Activated CD4-positive, alpha-beta memory T cell treated with anti-CD3 and anti-CD28 coated beads for 36 hours (primary cell): ENCODE results near the gene GATD1. TPM values are rescaled to one million over a fixed set of nuclear protein-coding genes. Genes with fewer than 3 reads are reported as not detected.

ENCODE experiments used
- CTCF ChIA-PET: fragments of 350-600 bp; sonication (Branson Sonifier 250); formaldehyde crosslinking; loops from one replicate; lab custom pipeline; 2021; ENCODE audit warnings: antibody characterized with exemption, inconsistent platforms; lab: Charles Lee
- POLR2A ChIA-PET: fragments of 350-600 bp; sonication (Branson Sonifier 250); formaldehyde crosslinking; loops from one replicate; lab custom pipeline; 2021; ENCODE audit warnings: antibody characterized with exemption; lab: Charles Lee
- DNase-seq: peaks from one replicate; pipeline ENCODE4 v3.0.0-alpha.2; 2020
- H3K27ac Mint-ChIP-seq: one replicate; pipeline ENCODE4 v1.8.0; 2021; ENCODE audit warnings: mixed read lengths
- H3K27me3 Mint-ChIP-seq: one replicate; pipeline ENCODE4 v1.8.0; 2021; ENCODE audit warnings: mixed read lengths
- H3K36me3 Mint-ChIP-seq: one replicate; pipeline ENCODE4 v1.8.0; 2021; ENCODE audit warnings: mixed read lengths
- H3K4me1 Mint-ChIP-seq: one replicate; pipeline ENCODE4 v1.8.0; 2021; ENCODE audit warnings: low read depth, mixed read lengths
- H3K4me3 Mint-ChIP-seq: one replicate; pipeline ENCODE4 v1.8.0; 2021; ENCODE audit warnings: mild to moderate bottlenecking, mixed read lengths
- H3K9me3 Mint-ChIP-seq: one replicate; pipeline ENCODE4 v1.8.0; 2021; ENCODE audit warnings: mixed read lengths
- intact Hi-C: fragments of 100-400 bp; cut with micrococcal nuclease; formaldehyde crosslinking; loops from one replicate; pipeline ENCODE4 v1.15.1; 2023
- total RNA-seq, 2 experiments: library from RNA; stranded (reverse); gene quantifications; one replicate each; pipeline ENCODE4 v1.2.3, GENCODE V29; 2021

The GATD1 gene
- total RNA-seq, 2 experiments from 2014 or later: 36.6 to 39.1 TPM

- Mint-ChIP-seq H3K4me1 (peaks cover 16% of the 10 kb centered on the region), H3K27me3 (no peaks in the 10 kb centered on the region), H3K9me3 (no peaks in the 10 kb centered on the region), H3K27ac (no peak overlapping the region), H3K36me3 (peaks cover 24% of the 10 kb centered on the region), H3K4me3 (no peak overlapping the region)
- DNase-seq: no peak
- ChIA-PET POLR2A (interaction anchor here (0.8 to 1.1 kb wide), 2 partner anchors 40 to 56 kb away, joined by 3 read pairs; partner anchors contain the start of gene PNPLA2), CTCF (interaction anchor here (0.8 to 1.8 kb wide), 3 partner anchors 36 to 80 kb away, joined by 3 to 4 read pairs (median 3); no protein-coding TSS in a partner anchor)
- intact Hi-C loops: no loop called here
These were observed 14.2 kb downstream of the GATD1 start for GRCh38 chr11:763073-763463.

DNA sequence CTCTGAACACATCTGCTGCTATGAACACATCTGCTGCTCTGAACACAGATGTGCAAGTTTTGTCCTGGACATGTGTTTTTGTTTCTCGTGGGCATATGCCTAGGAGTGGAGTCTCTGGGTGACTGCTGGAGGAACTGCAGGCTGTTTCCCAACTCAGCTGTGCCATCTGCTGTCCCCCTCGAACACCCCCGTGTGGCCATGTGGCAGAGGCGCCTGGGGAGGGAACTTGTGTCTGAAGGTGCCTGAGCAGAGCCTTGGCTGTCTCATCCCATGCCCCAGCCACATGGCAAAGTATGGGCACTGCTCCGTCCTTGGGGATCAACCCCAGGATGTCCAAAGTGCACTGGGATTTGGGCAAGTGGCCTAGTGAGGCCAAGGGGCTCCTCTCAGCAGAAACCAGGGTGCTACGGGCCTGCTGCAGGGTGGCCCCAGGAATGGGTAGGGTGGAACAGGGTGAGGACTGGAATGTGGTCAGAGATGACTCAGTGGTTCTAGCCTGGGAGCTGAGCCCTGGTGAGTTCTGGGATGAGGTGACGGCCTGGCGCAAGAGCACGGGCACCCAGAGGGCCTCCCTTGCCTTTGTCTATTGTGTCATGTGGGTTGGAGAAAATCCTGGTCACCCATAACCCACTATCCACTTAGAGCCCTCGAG lies 14.7 kb downstream of the GATD1 start:
- peaks cover 16% of the 10 kb centered on the region for H3K4me1 Mint-ChIP-seq
- no peaks in the 10 kb centered on the region for H3K27me3 Mint-ChIP-seq
- no peak overlapping the region for H3K4me3 Mint-ChIP-seq
- CTCF ChIA-PET: interaction anchor here (1.9 kb wide), 1 partner anchor 14 kb away, joined by 7 read pairs; no protein-coding TSS in a partner anchor
- peak; percentile 30 for DNase-seq
- intact Hi-C loops: no loop called here
- peaks cover 26% of the 10 kb centered on the region for H3K36me3 Mint-ChIP-seq
- POLR2A ChIA-PET: interaction anchor here (1.1 to 1.4 kb wide), 2 partner anchors 15 to 57 kb away, joined by 3 to 4 read pairs; partner anchors contain the start of genes PNPLA2 and TALDO1
- H3K9me3 Mint-ChIP-seq: no peaks in the 10 kb centered on the region
- H3K27ac Mint-ChIP-seq: no peak overlapping the region

DNA sequence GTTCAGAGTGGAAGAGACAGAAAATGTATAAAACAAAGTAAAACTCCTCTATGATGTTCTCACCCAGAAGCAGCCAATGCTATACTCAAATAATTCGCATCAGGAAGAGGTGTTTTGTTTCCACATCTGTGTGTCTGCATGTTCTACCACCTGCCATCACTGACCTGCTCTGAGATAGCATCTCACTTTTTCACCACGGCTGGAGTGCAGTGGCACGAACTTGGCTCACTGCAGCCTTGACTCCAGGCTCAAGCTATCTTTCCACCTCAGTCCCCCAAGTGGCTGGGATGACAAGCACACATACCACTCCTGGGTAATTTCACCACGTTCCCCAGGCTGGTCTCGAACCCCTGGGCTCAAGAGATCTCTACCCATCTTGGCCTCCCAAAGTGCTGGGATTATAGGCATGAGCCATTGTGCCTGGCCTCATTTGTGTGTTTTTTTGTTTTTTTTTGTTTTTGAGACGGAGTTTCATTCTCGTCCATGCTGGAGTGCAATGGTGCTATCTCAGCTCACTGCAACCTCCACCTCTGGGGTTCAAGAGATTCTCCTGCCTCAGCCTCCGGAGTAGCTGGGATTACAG lies 15.7 kb downstream of the GATD1 start:
- ChIA-PET CTCF (interaction anchor here (1.9 kb wide), 1 partner anchor 13 kb away, joined by 7 read pairs; no protein-coding TSS in a partner anchor), POLR2A (interaction anchor here (1.4 kb wide), 1 partner anchor 14 kb away, joined by 4 read pairs; the partner anchor contains the start of gene TALDO1)
- Mint-ChIP-seq H3K9me3 (no peaks in the 10 kb centered on the region), H3K4me1 (peaks cover 10% of the 10 kb centered on the region), H3K27me3 (no peaks in the 10 kb centered on the region), H3K4me3 (no peak overlapping the region), H3K36me3 (peaks cover 28% of the 10 kb centered on the region), H3K27ac (peak overlapping the region; percentile 18)
- intact Hi-C loops: no loop called here
- no peak for DNase-seq

- Mint-ChIP-seq H3K4me3 (no peak overlapping the region), H3K9me3 (no peaks in the 10 kb centered on the region), H3K27me3 (no peaks in the 10 kb centered on the region), H3K36me3 (peaks cover 28% of the 10 kb centered on the region), H3K27ac (no peak overlapping the region), H3K4me1 (peaks cover 2% of the 10 kb centered on the region)
- intact Hi-C loops: no loop called here
- ChIA-PET CTCF (interaction anchor here (1.0 to 1.2 kb wide), 2 partner anchors 33 to 242 kb away, joined by 3 to 4 read pairs; no protein-coding TSS in a partner anchor), POLR2A (no interaction called here)
- no peak for DNase-seq
These were observed 17.1 kb downstream of the GATD1 start for GRCh38 chr11:760236-760635.

DNA sequence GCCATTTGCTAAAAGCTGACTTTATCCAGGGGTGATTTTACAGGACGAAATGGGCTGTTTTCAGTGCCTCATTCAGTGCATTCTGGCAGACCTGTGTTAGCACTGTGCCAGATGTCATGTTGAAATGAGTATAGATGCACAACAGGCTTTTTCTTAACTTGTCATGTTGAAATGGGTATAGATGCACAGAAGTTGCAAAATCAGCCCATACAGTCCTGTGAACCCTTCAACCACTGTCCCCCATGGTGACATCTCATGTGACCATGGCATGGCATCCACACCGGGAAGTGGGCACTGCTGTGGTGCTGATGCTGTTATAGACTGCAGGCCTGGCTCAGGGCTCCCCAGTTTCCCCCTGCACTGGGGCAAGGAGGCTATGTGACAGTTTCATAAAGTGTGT lies 27.6 kb downstream of the GATD1 start:
- ChIA-PET CTCF (no interaction called here), POLR2A (no interaction called here)
- intact Hi-C loops: no loop called here
- Mint-ChIP-seq H3K36me3 (peaks cover 8% of the 10 kb centered on the region), H3K27ac (peak overlapping the region; percentile 33), H3K4me1 (peaks cover 17% of the 10 kb centered on the region), H3K27me3 (no peaks in the 10 kb centered on the region), H3K9me3 (no peaks in the 10 kb centered on the region), H3K4me3 (peak overlapping the region; percentile 26)
- DNase-seq: no peak

- ChIA-PET CTCF (interaction anchor here (1.4 to 3.6 kb wide), 3 partner anchors 14 to 193 kb away, joined by 5 to 16 read pairs (median 7); no protein-coding TSS in a partner anchor), POLR2A (interaction anchor here (0.6 to 2.9 kb wide), 8 partner anchors 9 to 55 kb away, joined by 3 to 13 read pairs (median 3); partner anchors contain the start of gene CEND1)
- Mint-ChIP-seq H3K4me1 (peaks cover 17% of the 10 kb centered on the region), H3K4me3 (peak overlapping the region; percentile 81), H3K36me3 (peaks cover 8% of the 10 kb centered on the region), H3K9me3 (no peaks in the 10 kb centered on the region), H3K27me3 (no peaks in the 10 kb centered on the region), H3K27ac (peak overlapping the region; percentile 54)
- no peak for DNase-seq
- intact Hi-C loops: no loop called here
These were observed 29.3 kb downstream of the GATD1 start for GRCh38 chr11:748007-748359.

- H3K4me3 Mint-ChIP-seq: peak within 1 kb of the TSS; percentile 81
- no peaks in the 10 kb centered on the region for H3K27me3 Mint-ChIP-seq
- DNase-seq: peak; percentile 92
- CTCF ChIA-PET: interaction anchor here (0.8 to 3.6 kb wide), 5 partner anchors 12 to 193 kb away, joined by 3 to 16 read pairs (median 5); no protein-coding TSS in a partner anchor
- H3K36me3 Mint-ChIP-seq: peaks cover 3% of the 10 kb centered on the region
- intact Hi-C loops: loop anchor here (1.0 to 2.0 kb wide), 3 partner anchors 21 to 52 kb away; partner anchors contain the start of genes DEAF1 and TMEM80
- peaks cover 17% of the 10 kb centered on the region for H3K4me1 Mint-ChIP-seq
- H3K27ac Mint-ChIP-seq: peak within 1 kb of the TSS; percentile 54
- POLR2A ChIA-PET: interaction anchor here (0.5 to 2.9 kb wide), 9 partner anchors 9 to 220 kb away, joined by 3 to 13 read pairs (median 4); no protein-coding TSS in a partner anchor
- no peaks in the 10 kb centered on the region for H3K9me3 Mint-ChIP-seq
These were observed 29.9 kb downstream of the GATD1 start, which contains the start of gene TALDO1 for GRCh38 chr11:747158-748006. TSS of gene TALDO1 (plus strand) at chr11:747464. CDS start at chr11:747482, 18 bp downstream.

GRCh38 chr11:746289-747157 lies 30.8 kb downstream of the GATD1 start:
- peak; percentile 54 for DNase-seq
- ChIA-PET POLR2A (interaction anchor here (0.5 to 2.9 kb wide), 6 partner anchors 8 to 219 kb away, joined by 3 to 13 read pairs (median 6); no protein-coding TSS in a partner anchor), CTCF (interaction anchor here (1.0 to 3.6 kb wide), 3 partner anchors 20 to 185 kb away, joined by 3 to 16 read pairs (median 3); no protein-coding TSS in a partner anchor)
- Mint-ChIP-seq H3K36me3 (peaks cover 2% of the 10 kb centered on the region), H3K4me3 (peak overlapping the region; percentile 81), H3K9me3 (no peaks in the 10 kb centered on the region), H3K27me3 (no peaks in the 10 kb centered on the region), H3K4me1 (peaks cover 14% of the 10 kb centered on the region), H3K27ac (no peak overlapping the region)
- intact Hi-C loops: loop anchor here (1.0 to 2.0 kb wide), 3 partner anchors 20 to 51 kb away; partner anchors contain the start of genes DEAF1 and TMEM80

DNA sequence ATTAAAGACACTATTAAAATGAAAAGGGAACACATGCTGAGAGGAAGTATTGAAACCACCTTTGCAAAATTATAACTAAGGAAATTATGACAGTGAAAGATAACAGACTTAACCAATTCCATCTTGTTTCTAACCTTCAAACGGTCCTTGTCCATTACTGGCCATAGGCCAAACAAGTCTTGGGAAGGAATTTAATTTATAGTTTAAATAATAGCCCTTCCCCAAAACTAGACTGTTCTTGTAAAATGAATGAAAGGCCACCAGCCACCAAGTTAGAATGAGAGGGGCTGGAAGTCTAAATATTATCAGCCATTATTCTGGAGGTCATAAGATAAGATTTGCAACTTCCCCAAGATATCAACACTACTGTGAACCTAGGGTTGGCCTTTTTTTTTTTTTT lies 31.9 kb downstream of the GATD1 start:
- H3K4me3 Mint-ChIP-seq: no peak overlapping the region

GRCh38 chr11:742571-743201 lies 34.6 kb downstream of the GATD1 start:
- POLR2A ChIA-PET: no interaction called here
- Mint-ChIP-seq H3K9me3 (no peaks in the 10 kb centered on the region), H3K4me1 (peaks cover 8% of the 10 kb centered on the region), H3K4me3 (no peak overlapping the region), H3K27me3 (no peaks in the 10 kb centered on the region), H3K36me3 (no peaks in the 10 kb centered on the region), H3K27ac (no peak overlapping the region)
- DNase-seq: no peak
- intact Hi-C loops: no loop called here
- CTCF ChIA-PET: no interaction called here

More for the DNA sequence above, 31.9 kb downstream of the GATD1 start:
- ChIA-PET POLR2A (no interaction called here), CTCF (interaction anchor here (2.1 to 3.6 kb wide), 2 partner anchors 17 to 19 kb away, joined by 5 to 16 read pairs; no protein-coding TSS in a partner anchor)
- Mint-ChIP-seq H3K27ac (no peak overlapping the region), H3K36me3 (peaks cover 2% of the 10 kb centered on the region), H3K9me3 (no peaks in the 10 kb centered on the region), H3K27me3 (no peaks in the 10 kb centered on the region), H3K4me1 (peaks cover 14% of the 10 kb centered on the region)
- intact Hi-C loops: no loop called here
- DNase-seq: no peak
